Effector memory CD4-positive, alpha-beta T cell (primary cell): Measurements from ENCODE around the gene PPARGC1A.

Experiments used
- DNase-seq, 3 donors: peaks; one replicate each; pipeline ENCODE4 v3.0.0-alpha.2; 2020
- H3K27ac ChIP-seq: 2 replicates; pipeline ENCODE4 v1.7.0; 2013; ENCODE audit warnings: mild to moderate bottlenecking, low read length, moderate library complexity; ENCODE audit not compliant: insufficient read depth, poor library complexity, severe bottlenecking
- H3K27me3 ChIP-seq: replicated peaks from 2 replicates; pipeline ENCODE4 v1.7.0; 2013; ENCODE audit warnings: mild to moderate bottlenecking, low read length; ENCODE audit not compliant: insufficient read depth, control insufficient read depth, poor library complexity, severe bottlenecking
- H3K36me3 ChIP-seq: 2 replicates; pipeline ENCODE4 v1.7.0; 2013; ENCODE audit warnings: mild to moderate bottlenecking, low read length, moderate library complexity; ENCODE audit not compliant: control insufficient read depth, insufficient read depth
- H3K4me1 ChIP-seq: 2 replicates; pipeline ENCODE4 v1.7.0; 2013; ENCODE audit warnings: low read length, mild to moderate bottlenecking; ENCODE audit not compliant: control insufficient read depth, insufficient read depth, poor library complexity, severe bottlenecking
- H3K4me3 ChIP-seq: 2 replicates; pipeline ENCODE4 v1.7.0; 2013; ENCODE audit warnings: low read length, low read depth, mild to moderate bottlenecking; ENCODE audit not compliant: insufficient read depth, poor library complexity, severe bottlenecking
- H3K9me3 ChIP-seq: 2 replicates; pipeline ENCODE4 v1.7.0; 2013; ENCODE audit warnings: mild to moderate bottlenecking, low read length, moderate library complexity; ENCODE audit not compliant: control insufficient read depth

Gene PPARGC1A

DNA sequence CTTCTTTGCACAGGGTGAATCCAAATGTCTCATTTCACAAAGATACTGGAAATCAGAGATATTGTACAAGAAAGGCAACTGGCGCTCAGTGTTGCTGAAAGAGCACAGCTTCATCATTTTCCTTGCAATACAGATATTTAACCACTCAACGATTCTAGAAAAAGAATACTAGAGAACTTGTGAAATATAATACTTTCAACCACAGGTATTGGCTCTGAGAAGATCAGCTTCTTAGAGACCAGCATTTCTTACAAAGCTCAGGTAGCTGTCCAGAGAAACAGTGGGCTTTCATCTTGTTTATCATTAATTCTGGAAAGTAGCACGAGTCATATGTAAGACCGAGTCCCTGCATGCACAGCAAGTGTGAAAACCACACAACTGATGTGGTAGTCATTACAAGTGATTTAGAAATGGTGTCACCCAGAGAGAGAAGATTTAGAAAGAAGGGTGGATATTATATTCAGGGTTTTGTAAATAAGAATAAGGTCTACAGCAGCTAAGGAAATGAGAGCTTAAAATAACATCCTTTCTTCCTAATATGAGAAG lies 7.8 kb upstream of the PPARGC1A start:
- H3K4me3 ChIP-seq: no peak overlapping the region
- no peaks in the 10 kb centered on the region for H3K9me3 ChIP-seq
- no peak overlapping the region for H3K27ac ChIP-seq
- no peak for DNase-seq
- H3K4me1 ChIP-seq: no peaks in the 10 kb centered on the region
- H3K36me3 ChIP-seq: no peaks in the 10 kb centered on the region
- no peaks in the 10 kb centered on the region for H3K27me3 ChIP-seq

GRCh38 chr4:23894021-23894420 lies 4.2 kb upstream of the PPARGC1A start:
- Histone ChIP-seq H3K9me3 (no peaks in the 10 kb centered on the region), H3K4me1 (peaks cover 2% of the 10 kb centered on the region), H3K36me3 (no peaks in the 10 kb centered on the region), H3K27ac (no peak overlapping the region), H3K27me3 (no peaks in the 10 kb centered on the region), H3K4me3 (no peak overlapping the region)
- DNase-seq: no peak

DNA sequence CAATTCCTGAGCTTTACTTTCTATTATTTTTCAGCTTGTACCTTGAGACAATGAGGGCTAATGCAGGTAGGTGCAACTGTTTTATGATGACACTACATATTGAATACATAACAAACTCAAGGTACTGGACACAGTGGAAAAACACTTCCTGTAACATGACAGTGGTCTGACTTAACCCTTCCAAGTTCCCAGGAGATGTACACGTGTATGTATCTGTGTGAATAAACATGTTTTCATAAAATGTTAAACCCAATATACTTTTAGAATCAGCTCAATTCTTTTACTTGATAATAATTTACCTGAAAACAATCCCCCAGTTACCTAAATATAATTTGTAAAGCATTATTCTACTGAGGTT lies 1.2 kb upstream of the PPARGC1A start:
- Histone ChIP-seq H3K4me3 (no peak overlapping the region), H3K9me3 (no peaks in the 10 kb centered on the region), H3K27ac (no peak overlapping the region), H3K27me3 (no peaks in the 10 kb centered on the region), H3K4me1 (peaks cover 2% of the 10 kb centered on the region), H3K36me3 (no peaks in the 10 kb centered on the region)
- no peak for DNase-seq

DNA sequence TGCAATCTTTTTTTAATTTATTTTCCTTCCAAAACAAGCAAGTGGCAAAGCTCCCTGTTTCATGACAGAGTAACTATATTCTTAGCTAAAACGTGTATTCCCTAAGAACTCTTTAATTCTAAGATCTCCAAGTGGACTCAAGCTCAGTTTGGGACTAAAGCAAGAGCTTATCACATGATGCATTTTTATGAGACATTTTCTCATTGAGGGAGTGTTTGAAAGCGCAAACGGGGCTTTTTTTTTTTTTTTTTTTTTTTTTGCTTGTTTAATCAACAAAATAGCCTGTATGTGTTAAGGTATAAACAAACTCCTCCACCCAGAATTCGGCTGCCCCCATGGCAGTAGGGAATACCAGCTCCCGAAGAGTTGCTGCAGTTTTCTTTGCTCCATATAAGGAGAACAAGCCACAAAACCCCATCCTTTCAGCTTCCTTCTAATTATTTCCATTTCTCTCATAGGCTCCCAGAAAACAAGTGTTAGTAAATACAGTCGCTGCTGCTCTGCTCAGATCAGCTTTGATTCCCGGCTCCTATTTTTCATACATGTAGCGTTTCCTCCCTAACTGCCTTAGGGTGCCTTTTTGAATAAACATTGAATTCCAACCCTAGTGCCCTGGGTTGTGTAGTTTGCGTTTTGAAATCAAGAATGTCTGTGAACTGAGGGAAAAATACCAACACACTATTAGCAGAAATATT lies 669 bp upstream of the PPARGC1A start:
- Histone ChIP-seq H3K9me3 (no peaks in the 10 kb centered on the region), H3K36me3 (no peaks in the 10 kb centered on the region), H3K4me1 (peaks cover 2% of the 10 kb centered on the region), H3K27me3 (no peaks in the 10 kb centered on the region), H3K27ac (no peak overlapping the region), H3K4me3 (no peak overlapping the region)
- DNase-seq: no peak

DNA sequence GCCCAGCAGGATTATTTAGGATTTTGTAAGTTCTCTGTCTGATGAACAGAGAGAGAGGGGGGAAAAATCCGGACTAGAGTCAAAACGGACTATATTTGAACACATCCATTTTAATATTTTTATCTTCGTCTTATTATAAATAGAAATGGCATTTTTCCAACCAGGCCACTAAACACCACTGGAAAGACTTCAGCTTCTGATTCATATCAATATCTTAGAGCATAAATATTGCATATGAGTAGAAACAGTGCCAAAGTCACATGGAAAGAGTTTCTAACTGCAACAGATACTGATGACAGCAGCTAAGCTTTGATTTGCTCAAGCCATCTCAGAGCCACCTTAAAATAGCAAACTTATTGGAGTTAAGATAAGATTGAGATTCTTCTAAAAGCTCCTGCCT lies 456 bp downstream of the PPARGC1A start:
- H3K4me1 ChIP-seq: peaks cover 2% of the 10 kb centered on the region
- no peak for DNase-seq
- H3K4me3 ChIP-seq: no peak overlapping the region
- no peak overlapping the region for H3K27ac ChIP-seq
- H3K9me3 ChIP-seq: no peaks in the 10 kb centered on the region
- no peaks in the 10 kb centered on the region for H3K27me3 ChIP-seq
- no peaks in the 10 kb centered on the region for H3K36me3 ChIP-seq

- Histone ChIP-seq H3K9me3 (no peaks in the 10 kb centered on the region), H3K36me3 (no peaks in the 10 kb centered on the region), H3K27me3 (no peaks in the 10 kb centered on the region), H3K4me3 (no peak overlapping the region), H3K4me1 (peaks cover 2% of the 10 kb centered on the region), H3K27ac (no peak overlapping the region)
- no peak for DNase-seq
Observed at GRCh38 chr4:23888421-23889319, 1.2 kb downstream of the PPARGC1A start.

GRCh38 chr4:23887989-23888388 lies 1.9 kb downstream of the PPARGC1A start:
- H3K36me3 ChIP-seq: no peaks in the 10 kb centered on the region
- no peaks in the 10 kb centered on the region for H3K27me3 ChIP-seq
- peaks cover 2% of the 10 kb centered on the region for H3K4me1 ChIP-seq
- DNase-seq: no peak
- H3K27ac ChIP-seq: no peak overlapping the region
- no peaks in the 10 kb centered on the region for H3K9me3 ChIP-seq
- no peak overlapping the region for H3K4me3 ChIP-seq

GRCh38 chr4:23887173-23887572 lies 2.7 kb downstream of the PPARGC1A start:
- no peaks in the 10 kb centered on the region for H3K27me3 ChIP-seq
- peaks cover 2% of the 10 kb centered on the region for H3K4me1 ChIP-seq
- DNase-seq: no peak
- no peak overlapping the region for H3K27ac ChIP-seq
- H3K4me3 ChIP-seq: no peak overlapping the region
- no peaks in the 10 kb centered on the region for H3K9me3 ChIP-seq
- H3K36me3 ChIP-seq: no peaks in the 10 kb centered on the region

- no peak for DNase-seq
- Histone ChIP-seq H3K27me3 (no peaks in the 10 kb centered on the region), H3K36me3 (no peaks in the 10 kb centered on the region), H3K4me1 (peaks cover 2% of the 10 kb centered on the region), H3K27ac (no peak overlapping the region), H3K9me3 (no peaks in the 10 kb centered on the region), H3K4me3 (no peak overlapping the region)
Observed at GRCh38 chr4:23885943-23886590, 3.8 kb downstream of the PPARGC1A start.

DNA sequence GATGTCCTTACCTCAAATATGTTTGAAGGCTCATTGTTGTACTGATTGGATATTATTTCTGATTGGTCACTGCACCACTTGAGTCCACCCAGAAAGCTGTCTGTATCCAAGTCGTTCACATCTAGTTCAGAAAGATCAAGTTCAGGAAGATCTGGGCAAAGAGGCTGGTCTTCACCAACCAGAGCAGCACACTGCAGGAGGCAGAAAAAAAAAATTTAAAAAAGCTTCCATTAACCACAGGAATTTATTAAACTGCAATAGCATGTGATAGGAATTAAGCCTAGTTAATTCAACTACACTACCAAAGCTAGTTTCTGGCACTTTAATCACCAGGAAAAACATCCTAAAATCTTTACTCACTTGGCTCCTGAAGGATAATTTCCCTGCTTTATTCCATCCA lies 5.1 kb downstream of the PPARGC1A start:
- peaks cover 2% of the 10 kb centered on the region for H3K4me1 ChIP-seq
- no peak overlapping the region for H3K4me3 ChIP-seq
- no peaks in the 10 kb centered on the region for H3K9me3 ChIP-seq
- H3K27me3 ChIP-seq: no peaks in the 10 kb centered on the region
- DNase-seq: no peak
- H3K27ac ChIP-seq: no peak overlapping the region
- no peaks in the 10 kb centered on the region for H3K36me3 ChIP-seq
